Measurements from ENCODE around the gene NAA80.

Gene NAA80

GRCh38 chr3:50319894-50320625 lies 20.9 kb upstream of the NAA80 start:
- peak overlapping the region; percentile 81 for H3K4me3 ChIP-seq (ENCODE audit: low read depth, low read length)
- DNase-seq (ENCODE audit: low read depth), result no peak
- no peak for TF ChIP-seq CTCF (IDR thresholded peaks at IDR 0.05; ENCODE audit: insufficient read depth, low read depth, low read length, missing control alignments)

GRCh38 chr3:50319181-50319893 lies 20.1 kb upstream of the NAA80 start:
- no peak overlapping the region for H3K4me3 ChIP-seq (ENCODE audit: low read depth, low read length)
- DNase-seq (ENCODE audit: low read depth), result no peak
- no peak for TF ChIP-seq CTCF (IDR thresholded peaks at IDR 0.05; ENCODE audit: insufficient read depth, low read depth, low read length, missing control alignments)

- H3K4me3 ChIP-seq (ENCODE audit: low read depth, low read length), result no peak overlapping the region
- no peak for DNase-seq (ENCODE audit: low read depth)
- TF ChIP-seq CTCF (IDR thresholded peaks at IDR 0.05; ENCODE audit: insufficient read depth, low read depth, low read length, missing control alignments), result no peak
Measured at GRCh38 chr3:50318615-50319014, 19.4 kb upstream of the NAA80 start.

- no peak overlapping the region for H3K4me3 ChIP-seq (ENCODE audit: low read depth, low read length)
- TF ChIP-seq CTCF (IDR thresholded peaks at IDR 0.05; ENCODE audit: insufficient read depth, low read depth, low read length, missing control alignments), result no peak
- no peak for DNase-seq (ENCODE audit: low read depth)
Measured at GRCh38 chr3:50318163-50318562, 19.0 kb upstream of the NAA80 start.

GRCh38 chr3:50317300-50317699 lies 18.1 kb upstream of the NAA80 start:
- no peak for DNase-seq (ENCODE audit: low read depth)
- no peak for TF ChIP-seq CTCF (IDR thresholded peaks at IDR 0.05; ENCODE audit: insufficient read depth, low read depth, low read length, missing control alignments)
- no peak overlapping the region for H3K4me3 ChIP-seq (ENCODE audit: low read depth, low read length)

- DNase-seq (ENCODE audit: low read depth), result peak; percentile 60
- no peak for TF ChIP-seq CTCF (IDR thresholded peaks at IDR 0.05; ENCODE audit: insufficient read depth, low read depth, low read length, missing control alignments)
- no peak overlapping the region for H3K4me3 ChIP-seq (ENCODE audit: low read depth, low read length)
Measured at GRCh38 chr3:50316657-50317242, 17.5 kb upstream of the NAA80 start.
